ENCODE measurements around the gene AGPAT1.
"Not testable (repeated sequence)": the region's sequence is repeated elsewhere in the genome, so short reads cannot be mapped to it uniquely, and the experiment has no call there.

AGPAT1 gene

GRCh38 chr6:32186151-32186840 lies 10.4 kb upstream of the AGPAT1 start:
- not testable (repeated sequence) for DNase-seq (ENCODE audit: low spot score)

- DNase-seq (ENCODE audit: low spot score) = peak; percentile 45
Measured at GRCh38 chr6:32185681-32186131, 9.8 kb upstream of the AGPAT1 start.

GRCh38 chr6:32184084-32184640 lies 8.3 kb upstream of the AGPAT1 start, which contains the start of gene AGER:
AGER (minus strand) TSS chr6:32184253; CDS start chr6:32184222, 31 bp downstream.
- DNase-seq (ENCODE audit: low spot score) = no peak

GRCh38 chr6:32183483-32184083 lies 7.7 kb upstream of the AGPAT1 start:
- DNase-seq (ENCODE audit: low spot score) = no peak

- DNase-seq (ENCODE audit: low spot score) = no peak
Measured at GRCh38 chr6:32183030-32183429, 7.1 kb upstream of the AGPAT1 start.

- DNase-seq (ENCODE audit: low spot score) = no peak
Measured at GRCh38 chr6:32182555-32182981, 6.7 kb upstream of the AGPAT1 start.

GRCh38 chr6:32181915-32182529 lies 6.1 kb upstream of the AGPAT1 start:
- no peak for DNase-seq (ENCODE audit: low spot score)

GRCh38 chr6:32181148-32181702 lies 5.3 kb upstream of the AGPAT1 start:
- DNase-seq (ENCODE audit: low spot score) = no peak

- DNase-seq (ENCODE audit: low spot score) = no peak
Measured at GRCh38 chr6:32179766-32180405, 4.0 kb upstream of the AGPAT1 start.

- DNase-seq (ENCODE audit: low spot score) = no peak
Measured at GRCh38 chr6:32178547-32179440, 2.9 kb upstream of the AGPAT1 start.

GRCh38 chr6:32177788-32178546 lies 2.1 kb upstream of the AGPAT1 start, which contains the start of gene RNF5:
RNF5 (plus strand) TSS chr6:32178405; CDS start chr6:32178512, 107 bp downstream.
- DNase-seq (ENCODE audit: low spot score) = peak; percentile 99

- peak; percentile 47 for DNase-seq (ENCODE audit: low spot score)
Measured at GRCh38 chr6:32177183-32177787, 1.4 kb upstream of the AGPAT1 start.

GRCh38 chr6:32176476-32177182 lies 745 bp upstream of the AGPAT1 start:
- DNase-seq (ENCODE audit: low spot score) = no peak

GRCh38 chr6:32175322-32175710 lies 568 bp downstream of the AGPAT1 start:
- DNase-seq (ENCODE audit: low spot score) = no peak

GRCh38 chr6:32174416-32174815 lies 1.5 kb downstream of the AGPAT1 start:
- no peak for DNase-seq (ENCODE audit: low spot score)

GRCh38 chr6:32173051-32173727 lies 2.7 kb downstream of the AGPAT1 start:
- DNase-seq (ENCODE audit: low spot score) = no peak

GRCh38 chr6:32171234-32171633 lies 4.7 kb downstream of the AGPAT1 start:
- DNase-seq (ENCODE audit: low spot score) = no peak

GRCh38 chr6:32170294-32170693 lies 5.6 kb downstream of the AGPAT1 start:
- no peak for DNase-seq (ENCODE audit: low spot score)
